ENCODE measurements around the gene HERPUD1. TPM values are rescaled to one million over a fixed set of nuclear protein-coding genes. Genes with fewer than 3 reads are reported as not detected.

Gene HERPUD1
- total and polyA plus RNA-seq, 2 of the 13 experiments (the other 11 are each of a cell fraction or from before 2014, with no cell fraction given) = 96.2 to 323 TPM

DNA sequence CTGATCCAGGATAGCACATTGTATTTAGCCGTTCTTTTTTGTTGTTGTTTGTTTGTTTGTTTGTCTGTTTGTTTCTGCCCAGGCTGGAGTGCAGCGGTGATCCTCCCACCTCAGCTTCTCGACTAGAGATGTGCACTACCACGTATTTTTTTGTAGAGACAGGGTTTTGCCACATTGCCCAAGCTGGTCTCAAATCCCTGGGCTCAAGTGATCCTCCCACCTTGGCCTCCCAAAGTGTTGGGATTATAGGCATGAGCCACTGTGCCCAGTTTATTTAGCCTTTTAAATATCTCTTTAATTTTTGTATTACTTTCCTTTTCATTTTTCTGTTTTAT, 48.2 kb downstream of the HERPUD1 start (continued):
- TF ChIP-seq FOXO1 (CRISPR knock-in tag; IDR thresholded peaks at IDR 0.05) = no peak
- TF ChIP-seq RXRA (CRISPR knock-in tag; IDR thresholded peaks at IDR 0.05) = no peak
- TF ChIP-seq SIX4 (CRISPR knock-in tag; IDR thresholded peaks at IDR 0.05) = no peak
- no peak for TF ChIP-seq JUNB (CRISPR knock-in tag; IDR thresholded peaks at IDR 0.05; ENCODE audit: borderline replicate concordance)
- TF ChIP-seq, protein P1, sequence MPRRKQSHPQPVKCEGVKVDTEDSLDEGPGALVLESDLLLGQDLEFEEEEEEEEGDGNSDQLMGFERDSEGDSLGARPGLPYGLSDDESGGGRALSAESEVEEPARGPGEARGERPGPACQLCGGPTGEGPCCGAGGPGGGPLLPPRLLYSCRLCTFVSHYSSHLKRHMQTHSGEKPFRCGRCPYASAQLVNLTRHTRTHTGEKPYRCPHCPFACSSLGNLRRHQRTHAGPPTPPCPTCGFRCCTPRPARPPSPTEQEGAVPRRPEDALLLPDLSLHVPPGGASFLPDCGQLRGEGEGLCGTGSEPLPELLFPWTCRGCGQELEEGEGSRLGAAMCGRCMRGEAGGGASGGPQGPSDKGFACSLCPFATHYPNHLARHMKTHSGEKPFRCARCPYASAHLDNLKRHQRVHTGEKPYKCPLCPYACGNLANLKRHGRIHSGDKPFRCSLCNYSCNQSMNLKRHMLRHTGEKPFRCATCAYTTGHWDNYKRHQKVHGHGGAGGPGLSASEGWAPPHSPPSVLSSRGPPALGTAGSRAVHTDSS (CRISPR knock-in tag; conservative IDR thresholded peaks at IDR 0.05) = no peak
- TF ChIP-seq, protein P2, sequence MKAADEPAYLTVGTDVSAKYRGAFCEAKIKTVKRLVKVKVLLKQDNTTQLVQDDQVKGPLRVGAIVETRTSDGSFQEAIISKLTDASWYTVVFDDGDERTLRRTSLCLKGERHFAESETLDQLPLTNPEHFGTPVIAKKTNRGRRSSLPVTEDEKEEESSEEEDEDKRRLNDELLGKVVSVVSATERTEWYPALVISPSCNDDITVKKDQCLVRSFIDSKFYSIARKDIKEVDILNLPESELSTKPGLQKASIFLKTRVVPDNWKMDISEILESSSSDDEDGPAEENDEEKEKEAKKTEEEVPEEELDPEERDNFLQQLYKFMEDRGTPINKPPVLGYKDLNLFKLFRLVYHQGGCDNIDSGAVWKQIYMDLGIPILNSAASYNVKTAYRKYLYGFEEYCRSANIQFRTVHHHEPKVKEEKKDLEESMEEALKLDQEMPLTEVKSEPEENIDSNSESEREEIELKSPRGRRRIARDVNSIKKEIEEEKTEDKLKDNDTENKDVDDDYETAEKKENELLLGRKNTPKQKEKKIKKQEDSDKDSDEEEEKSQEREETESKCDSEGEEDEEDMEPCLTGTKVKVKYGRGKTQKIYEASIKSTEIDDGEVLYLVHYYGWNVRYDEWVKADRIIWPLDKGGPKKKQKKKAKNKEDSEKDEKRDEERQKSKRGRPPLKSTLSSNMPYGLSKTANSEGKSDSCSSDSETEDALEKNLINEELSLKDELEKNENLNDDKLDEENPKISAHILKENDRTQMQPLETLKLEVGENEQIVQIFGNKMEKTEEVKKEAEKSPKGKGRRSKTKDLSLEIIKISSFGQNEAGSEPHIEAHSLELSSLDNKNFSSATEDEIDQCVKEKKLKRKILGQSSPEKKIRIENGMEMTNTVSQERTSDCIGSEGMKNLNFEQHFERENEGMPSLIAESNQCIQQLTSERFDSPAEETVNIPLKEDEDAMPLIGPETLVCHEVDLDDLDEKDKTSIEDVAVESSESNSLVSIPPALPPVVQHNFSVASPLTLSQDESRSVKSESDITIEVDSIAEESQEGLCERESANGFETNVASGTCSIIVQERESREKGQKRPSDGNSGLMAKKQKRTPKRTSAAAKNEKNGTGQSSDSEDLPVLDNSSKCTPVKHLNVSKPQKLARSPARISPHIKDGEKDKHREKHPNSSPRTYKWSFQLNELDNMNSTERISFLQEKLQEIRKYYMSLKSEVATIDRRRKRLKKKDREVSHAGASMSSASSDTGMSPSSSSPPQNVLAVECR (CRISPR knock-in tag; IDR thresholded peaks at IDR 0.05; ENCODE audit: borderline replicate concordance) = no peak
